Measurements from ENCODE around the gene DCTN4.

GRCh38 chr5:150706776-150707390, 51.9 kb downstream of the DCTN4 start:
- TF ChIP-seq GATA2 (IDR thresholded peaks at IDR 0.05; ENCODE audit: low read depth, low read length), result no peak
- TF ChIP-seq GATA3 (IDR thresholded peaks at IDR 0.05; ENCODE audit: low read depth, low read length), result no peak

All from SH-SY5Y (cell line).